H1 (cell line): ENCODE results near the gene SHISA6. TPM values are rescaled to one million over a fixed set of nuclear protein-coding genes. Genes with fewer than 3 reads are reported as not detected.

ENCODE experiments used
- CTCF ChIA-PET: fragments of 300-600 bp; sonication (Branson Sonifier 250); formaldehyde crosslinking; loops from one replicate; lab custom pipeline; 2021; ENCODE audit not compliant: partially characterized antibody; lab: Charles Lee
- POLR2A ChIA-PET: fragments of 300-600 bp; sonication (Branson Sonifier 250); formaldehyde crosslinking; loops from one replicate; lab custom pipeline; 2021; ENCODE audit warnings: inconsistent platforms; ENCODE audit not compliant: partially characterized antibody; lab: Charles Lee
- DNase-seq, 2 experiments: peaks; one replicate each; pipeline versions ENCODE4 v3.0.0 to v3.0.0-alpha.2; 2010 to 2022; ENCODE audit warnings: low spot score in 2 of 2, low read depth in 1 of 2, mixed read lengths in 1 of 2
- FAIRE-seq: peaks from 2 replicates; lab custom pipeline; 2011; peaks lifted over from hg19 to GRCh38; lab: Jason Lieb, UNC
- H2AFZ ChIP-seq: 2 replicates; pipeline ENCODE4 v1.8.1; 2012; ENCODE audit warnings: low read length, inconsistent platforms
- H2AK5ac ChIP-seq: 2 replicates; pipeline ENCODE4 v1.6.1; 2013; ENCODE audit warnings: low read depth, low read length
- H2BK120ac ChIP-seq: replicated peaks from 2 replicates; pipeline ENCODE3; 2013; ENCODE audit warnings: low read depth, low read length, inconsistent platforms
- H2BK12ac ChIP-seq: 2 replicates; pipeline ENCODE4 v1.6.1; 2013; ENCODE audit warnings: low read depth, low read length
- H2BK15ac ChIP-seq: 2 replicates; pipeline ENCODE4 v1.6.1; 2013; ENCODE audit warnings: low read length
- H2BK20ac ChIP-seq: 2 replicates; pipeline ENCODE4 v1.6.1; 2013; ENCODE audit warnings: low read length
- H2BK5ac ChIP-seq: 2 replicates; pipeline ENCODE4 v1.6.1; 2013; ENCODE audit warnings: low read depth, low read length
- H3K14ac ChIP-seq: 2 replicates; pipeline ENCODE4 v1.6.1; 2013; ENCODE audit warnings: inconsistent platforms; ENCODE audit not compliant: insufficient read length
- H3K18ac ChIP-seq: 2 replicates; pipeline ENCODE4 v1.6.1; 2013; ENCODE audit warnings: low read length; ENCODE audit errors: extremely low read depth
- H3K23ac ChIP-seq: 2 replicates; pipeline ENCODE4 v1.6.1; 2013; ENCODE audit warnings: inconsistent platforms; ENCODE audit not compliant: insufficient read length
- H3K23me2 ChIP-seq: 2 replicates; pipeline ENCODE4 v1.6.1; 2013; ENCODE audit warnings: low read depth, low read length
- H3K27ac ChIP-seq: 2 replicates; pipeline ENCODE4 v1.6.1; 2011; ENCODE audit warnings: low read depth, low read length, inconsistent platforms
- H3K27me3 ChIP-seq, 4 experiments: replicated peaks in 1 of 4; 1 replicate in 1 of 4; 2 replicates in 3 of 4; pipeline versions ENCODE4 v1.6.1 to v1.8.1; 2011 to 2013; ENCODE audit warnings: low read length in 3 of 4, mild to moderate bottlenecking in 3 of 4, inconsistent platforms in 2 of 4, mixed read lengths in 2 of 4, moderate library complexity in 1 of 4; ENCODE audit not compliant: control insufficient read depth in 3 of 4, insufficient read depth in 3 of 4; ENCODE audit errors: extremely low read depth in 1 of 4
- H3K36me3 ChIP-seq, 4 experiments: 2 replicates each; pipeline versions ENCODE4 v1.6.1 to v1.8.1; 2011 to 2013; ENCODE audit warnings: mild to moderate bottlenecking in 4 of 4, low read length in 3 of 4, moderate library complexity in 2 of 4, control low read depth in 1 of 4, inconsistent platforms in 1 of 4; ENCODE audit not compliant: insufficient read depth in 4 of 4, control insufficient read depth in 2 of 4
- H3K4ac ChIP-seq: replicated peaks from 2 replicates; pipeline ENCODE3; 2013; ENCODE audit warnings: low read length, low read depth, mixed read lengths, inconsistent platforms; ENCODE audit not compliant: insufficient read length
- H3K4me1 ChIP-seq, 4 experiments: replicated peaks in 1 of 4; 1 replicate in 1 of 4; 2 replicates in 3 of 4; pipeline versions ENCODE4 v1.6.1 to v1.8.1; 2011 to 2013; ENCODE audit warnings: low read length in 3 of 4, inconsistent platforms in 2 of 4, mixed read lengths in 1 of 4; ENCODE audit not compliant: insufficient read depth in 4 of 4, control insufficient read depth in 3 of 4
- H3K4me2 ChIP-seq, 2 experiments: 2 replicates each; pipeline versions ENCODE4 v1.6.1 to v1.8.1; 2011 to 2013; ENCODE audit warnings: low read depth in 2 of 2, low read length in 2 of 2, control low read depth in 1 of 2, inconsistent platforms in 1 of 2, mild to moderate bottlenecking in 1 of 2; ENCODE audit not compliant: insufficient read depth in 1 of 2
- H3K4me3 ChIP-seq, 4 experiments: fragments of 200-600, 300-600 bp in 1 of 4; sonication (generic), shearing (Covaris generic), sonication (Bioruptor Twin) in 1 of 4; 2 replicates each; pipeline versions ENCODE4 v1.5.1 to v1.8.1; 2011 to 2016; ENCODE audit warnings: low read length in 4 of 4, low read depth in 3 of 4, control low read depth in 2 of 4, inconsistent platforms in 2 of 4, mild to moderate bottlenecking in 2 of 4, mixed read lengths in 1 of 4, moderate library complexity in 1 of 4; ENCODE audit not compliant: insufficient read depth in 2 of 4; ENCODE audit errors: extremely low read depth in 1 of 4
- H3K56ac ChIP-seq: replicated peaks from 2 replicates; pipeline ENCODE3; 2013; ENCODE audit warnings: low read depth, mild to moderate bottlenecking, mixed read lengths, low read length, inconsistent platforms; ENCODE audit not compliant: insufficient read length
- H3K79me1 ChIP-seq: 2 replicates; pipeline ENCODE4 v1.6.1; 2013; ENCODE audit warnings: low read depth, low read length, control low read depth
- H3K79me2 ChIP-seq, 2 experiments: 2 replicates each; pipeline versions ENCODE4 v1.6.1 to v1.8.1; 2012 to 2013; ENCODE audit warnings: low read length in 2 of 2, mild to moderate bottlenecking in 2 of 2, inconsistent platforms in 1 of 2; ENCODE audit not compliant: insufficient read depth in 2 of 2, control insufficient read depth in 1 of 2
- H3K9ac ChIP-seq, 4 experiments: replicated peaks in 1 of 4; 1 replicate in 1 of 4; 2 replicates in 3 of 4; pipeline versions ENCODE4 v1.6.1 to v1.8.1; 2011 to 2013; ENCODE audit warnings: low read depth in 3 of 4, low read length in 3 of 4, control low read depth in 2 of 4, mild to moderate bottlenecking in 2 of 4, moderate library complexity in 2 of 4, inconsistent platforms in 1 of 4; ENCODE audit errors: extremely low read depth in 1 of 4
- H3K9me3 ChIP-seq, 2 experiments: 2 replicates each; pipeline versions ENCODE4 v1.6.1 to v1.8.1; 2012 to 2013; ENCODE audit warnings: mild to moderate bottlenecking in 2 of 2, moderate library complexity in 2 of 2, control low read depth in 1 of 2, inconsistent platforms in 1 of 2, low read depth in 1 of 2, low read length in 1 of 2, mixed read lengths in 1 of 2; ENCODE audit not compliant: insufficient read depth in 2 of 2
- H4K20me1 ChIP-seq, 2 experiments: replicated peaks in 1 of 2; 2 replicates each; pipeline versions ENCODE3 to v1.8.1; 2011 to 2013; ENCODE audit warnings: inconsistent platforms in 2 of 2, low read length in 2 of 2, mild to moderate bottlenecking in 1 of 2; ENCODE audit not compliant: insufficient read depth in 2 of 2, control insufficient read depth in 1 of 2
- H4K5ac ChIP-seq: 2 replicates; pipeline ENCODE4 v1.6.1; 2013; ENCODE audit warnings: low read length, low read depth, mixed read lengths, inconsistent platforms; ENCODE audit not compliant: insufficient read length
- H4K8ac ChIP-seq: 2 replicates; pipeline ENCODE4 v1.8.0; 2013; ENCODE audit warnings: mild to moderate bottlenecking, moderate library complexity, low read length, inconsistent platforms; ENCODE audit not compliant: insufficient read depth; ENCODE audit errors: extremely low read depth
- H4K91ac ChIP-seq: replicated peaks from 2 replicates; pipeline ENCODE3; 2013; ENCODE audit warnings: low read length, mixed read lengths, inconsistent platforms; ENCODE audit not compliant: insufficient read length
- ATF2 ChIP-seq: IDR thresholded peaks from 2 replicates; pipeline ENCODE4 v1.6.1; 2012; ENCODE audit warnings: low read length, inconsistent platforms
- BCL11A ChIP-seq, 2 experiments: IDR thresholded peaks; one replicate each; pipeline ENCODE4 v1.6.1; 2011; ENCODE audit warnings: low read depth in 2 of 2, low read length in 2 of 2, mild to moderate bottlenecking in 2 of 2
- EGR1 ChIP-seq: IDR thresholded peaks from 2 replicates; pipeline ENCODE4 v1.6.1; 2011; ENCODE audit warnings: low read depth, low read length, borderline replicate concordance
- FOSL1 ChIP-seq: IDR thresholded peaks from 2 replicates; pipeline ENCODE4 v1.6.1; 2011; ENCODE audit warnings: mild to moderate bottlenecking, low read depth, low read length, moderate library complexity; ENCODE audit not compliant: insufficient read depth
- HDAC2 ChIP-seq, 2 experiments: fragments of 300-600 bp in 1 of 2; sonication (generic) in 1 of 2; IDR thresholded peaks; 2 replicates each; pipeline ENCODE4 v1.6.1; 2011 to 2012; ENCODE audit warnings: low read depth in 2 of 2, low read length in 2 of 2, mild to moderate bottlenecking in 2 of 2, moderate library complexity in 2 of 2, borderline replicate concordance in 1 of 2, inconsistent platforms in 1 of 2
- KDM1A ChIP-seq: fragments of 200-600, 300-600 bp; sonication (generic); IDR thresholded peaks from 2 replicates; pipeline ENCODE4 v1.7.1; 2016; ENCODE audit warnings: mild to moderate bottlenecking, low read length, borderline replicate concordance
- MAX ChIP-seq: IDR thresholded peaks from 2 replicates; pipeline ENCODE4 v1.6.1; 2012; ENCODE audit warnings: inconsistent platforms
- POU5F1 ChIP-seq: IDR thresholded peaks from 2 replicates; pipeline ENCODE4 v1.6.1; 2011; ENCODE audit warnings: low read depth, mild to moderate bottlenecking, low read length, moderate library complexity
- RBBP5 ChIP-seq: IDR thresholded peaks from 2 replicates; pipeline ENCODE4 v1.7.1; 2012; ENCODE audit warnings: low read depth, mild to moderate bottlenecking, inconsistent platforms, low read length, moderate library complexity, borderline replicate concordance
- SP2 ChIP-seq: IDR thresholded peaks from 2 replicates; pipeline ENCODE4 v1.6.1; 2012; ENCODE audit warnings: mild to moderate bottlenecking, low read length, inconsistent platforms
- SUZ12 ChIP-seq: fragments of 200-600 bp; sonication (generic); IDR thresholded peaks from 2 replicates; pipeline ENCODE4 v1.6.1; 2012; ENCODE audit warnings: mild to moderate bottlenecking, inconsistent platforms, low read length, moderate library complexity, mixed read lengths
- TAF1 ChIP-seq: IDR thresholded peaks from 2 replicates; pipeline ENCODE4 v1.6.1; 2011; ENCODE audit warnings: mild to moderate bottlenecking, low read depth, low read length
- WGBS, 2 experiments: shearing (Covaris generic) in 1 of 2; methylation state at CpG; one replicate each; pipeline versions ENCODE4 v1.1.6 to v1.1.7; 2013 to 2015; ENCODE audit warnings: low lambda C conversion rate in 2 of 2, mixed read lengths in 2 of 2, inconsistent platforms in 1 of 2, low coverage in 1 of 2, missing lambda C conversion rate in 1 of 2; ENCODE audit not compliant: insufficient replicate concordance in 2 of 2, insufficient coverage in 1 of 2, insufficient read length in 1 of 2; ENCODE audit errors: extremely low coverage in 1 of 2, missing lambda C conversion rate in 1 of 2; 5-methylcytosine and 5-hydroxymethylcytosine counted together
- polyA plus RNA-seq, 7 experiments: library from polyadenylated mRNA; depleted of rRNA in 3 of 7; stranded (reverse) in 5 of 7; unstranded in 2 of 7; fragments of >200 nt in 5 of 7; fragments of 200-250 nt in 2 of 7; gene quantifications; 1 replicate in 5 of 7; 2 replicates in 1 of 7; 4 replicates in 1 of 7; pipeline versions ENCODE4 v1.2.1 to v1.2.3, GENCODE V29; 2011 to 2013; ENCODE audit warnings: missing spikeins in 2 of 7, mixed read lengths in 2 of 7
- total RNA-seq: library from RNA; stranded (reverse); fragmentation: NEBNext Ultra II Directional; extraction: Animal tissue kit (Norgen Biotek cat#: 25700); gene quantifications from 2 replicates; pipeline ENCODE4 v1.2.1, GENCODE V29; 2021

The SHISA6 gene
- total and polyA plus RNA-seq, 2 of the 8 experiments (the other 6 are each of a cell fraction or from before 2014, with no cell fraction given) = 2.9 to 4.8 TPM

GRCh38 chr17:11578998-11579397 is 338.0 kb downstream of the SHISA6 start:
- Histone ChIP-seq H3K23ac (no peak overlapping the region), H2BK20ac (no peak overlapping the region), H3K4ac (no peak overlapping the region), H2AFZ (no peak overlapping the region), H4K20me1 (no peaks in the 10 kb centered on the region), H2BK5ac (no peak overlapping the region), H2BK15ac (no peak overlapping the region), H3K79me2 (no peaks in the 10 kb centered on the region), H3K27ac (no peak overlapping the region), H2BK120ac (no peak overlapping the region), H3K9ac (no peak overlapping the region), H2AK5ac (no peak overlapping the region), H4K8ac (no peak overlapping the region), H3K18ac (no peak overlapping the region), H3K14ac (no peak overlapping the region), H4K5ac (no peak overlapping the region), H3K9me3 (no peaks in the 10 kb centered on the region), H3K36me3 (no peaks in the 10 kb centered on the region), H3K79me1 (no peaks in the 10 kb centered on the region), H2BK12ac (no peak overlapping the region), H3K27me3 (no peaks in the 10 kb centered on the region), H3K23me2 (no peaks in the 10 kb centered on the region), H3K4me1 (no peaks in the 10 kb centered on the region), H4K91ac (no peak overlapping the region), H3K56ac (no peak overlapping the region), H3K4me2 (no peak overlapping the region), H3K4me3 (no peak overlapping the region)
- POLR2A ChIA-PET = no interaction called here
- CTCF ChIA-PET = no interaction called here
- FAIRE-seq (no peak), DNase-seq (no peak)
- 77% methylated on average over 3 of the region's 3 CpGs; no CpG with 5 or more reads in 1 of the 2 experiments for WGBS, 2 experiments
- TF ChIP-seq FOSL1 = no peak
- no peak for TF ChIP-seq SUZ12
- TF ChIP-seq EGR1 = no peak
- no peak for TF ChIP-seq SP2
- TF ChIP-seq TAF1 = no peak
- TF ChIP-seq ATF2 = no peak
- TF ChIP-seq POU5F1 = no peak
- TF ChIP-seq HDAC2 (IDR thresholded peaks at IDR 0.05; ENCODE audit: borderline replicate concordance in 1 of 2, low read depth in 2 of 2, low read length in 2 of 2) = no peak
- no peak for TF ChIP-seq RBBP5
- TF ChIP-seq MAX = no peak
- no peak for TF ChIP-seq BCL11A (IDR thresholded peaks at IDR 0.05; ENCODE audit: low read depth in 2 of 2, low read length in 2 of 2)
- no peak for TF ChIP-seq KDM1A
